Suppressor macrophage treated with lipopolysaccharide for 1 hour (primary cell): ENCODE measurements around the gene KANK3.
"Not testable (repeated sequence)": the region's sequence is repeated elsewhere in the genome, so short reads cannot be mapped to it uniquely, and the experiment has no call there.

ENCODE experiments used
- DNase-seq, 3 donors: peaks; one replicate each; pipeline ENCODE4 v3.0.0-alpha.2; 2020 to 2022

The KANK3 gene

DNA sequence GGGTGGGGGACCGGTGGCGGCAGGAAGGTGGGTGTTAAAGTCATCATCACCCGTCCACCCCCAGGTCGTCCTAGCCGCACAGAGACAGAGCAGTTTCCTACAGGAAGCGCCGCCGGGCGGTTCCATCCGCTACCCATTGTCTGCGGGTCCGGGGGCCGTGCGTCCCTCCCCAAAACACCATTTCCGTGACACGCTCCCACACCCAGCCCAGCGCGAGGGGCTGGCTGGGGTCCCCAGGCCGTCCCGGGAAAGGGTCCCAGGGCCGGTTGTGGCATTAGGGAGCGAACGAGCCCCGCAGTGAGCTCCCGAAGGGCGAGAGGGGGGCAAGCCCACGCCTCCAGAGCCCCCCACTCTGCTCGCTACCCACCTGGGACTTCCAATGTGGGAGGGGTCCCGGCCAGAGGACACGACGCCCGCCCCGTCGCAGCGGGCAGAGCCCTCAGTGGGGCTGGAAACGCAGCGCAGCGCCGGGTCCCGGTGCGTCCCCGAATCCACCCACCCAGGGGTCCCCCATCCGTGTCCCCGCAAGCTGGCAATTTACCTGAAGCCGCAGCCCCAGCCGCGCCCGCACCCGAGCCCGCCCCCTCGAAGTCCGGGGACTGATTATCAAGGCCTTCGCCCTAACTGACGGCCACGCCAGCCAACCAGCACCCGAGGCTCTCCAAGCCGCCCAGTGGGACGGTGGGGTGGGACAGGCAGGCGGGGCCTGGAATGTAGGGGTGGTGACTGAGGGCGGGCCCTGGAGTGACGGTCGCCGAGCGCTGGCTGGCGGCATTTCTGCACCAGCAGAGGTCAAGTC, at the start of gene KANK3:
Gene KANK3 (minus strand): TSS at position 579 of the 799 bp plus-strand sequence. CDS start 5,434 bp downstream, outside the sequence.
- peak; percentile 95 to 98 (median 96) for DNase-seq

DNA sequence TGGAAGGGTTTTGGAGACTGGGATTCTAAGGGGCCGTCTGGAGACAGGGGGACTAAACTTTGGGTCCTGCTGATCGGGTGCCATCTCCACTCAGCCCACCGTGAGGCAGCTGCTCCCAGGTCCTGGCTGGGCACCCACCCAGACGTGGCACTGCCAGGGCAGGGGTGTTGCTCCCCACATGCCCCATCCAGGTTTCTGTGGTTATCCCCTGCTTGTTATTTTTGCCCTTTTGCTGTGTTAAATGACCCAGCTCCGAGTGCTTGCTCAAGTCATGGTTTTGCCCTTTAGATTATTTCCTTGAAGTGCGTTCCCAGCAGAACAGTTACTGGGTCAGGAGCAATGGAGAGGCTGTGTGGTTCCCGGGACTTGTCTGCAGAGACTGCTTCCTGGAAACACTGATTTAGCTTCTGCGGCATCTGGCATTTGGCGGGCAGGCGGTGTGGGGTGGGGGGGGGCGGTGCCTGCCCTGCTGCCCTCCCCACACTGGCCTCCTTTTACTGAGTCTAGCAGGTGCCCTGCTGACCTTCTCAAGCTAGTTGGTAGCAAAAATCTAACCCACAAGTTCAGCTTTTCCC, 49.0 kb upstream of the KANK3 start:
- no peak for DNase-seq

DNA sequence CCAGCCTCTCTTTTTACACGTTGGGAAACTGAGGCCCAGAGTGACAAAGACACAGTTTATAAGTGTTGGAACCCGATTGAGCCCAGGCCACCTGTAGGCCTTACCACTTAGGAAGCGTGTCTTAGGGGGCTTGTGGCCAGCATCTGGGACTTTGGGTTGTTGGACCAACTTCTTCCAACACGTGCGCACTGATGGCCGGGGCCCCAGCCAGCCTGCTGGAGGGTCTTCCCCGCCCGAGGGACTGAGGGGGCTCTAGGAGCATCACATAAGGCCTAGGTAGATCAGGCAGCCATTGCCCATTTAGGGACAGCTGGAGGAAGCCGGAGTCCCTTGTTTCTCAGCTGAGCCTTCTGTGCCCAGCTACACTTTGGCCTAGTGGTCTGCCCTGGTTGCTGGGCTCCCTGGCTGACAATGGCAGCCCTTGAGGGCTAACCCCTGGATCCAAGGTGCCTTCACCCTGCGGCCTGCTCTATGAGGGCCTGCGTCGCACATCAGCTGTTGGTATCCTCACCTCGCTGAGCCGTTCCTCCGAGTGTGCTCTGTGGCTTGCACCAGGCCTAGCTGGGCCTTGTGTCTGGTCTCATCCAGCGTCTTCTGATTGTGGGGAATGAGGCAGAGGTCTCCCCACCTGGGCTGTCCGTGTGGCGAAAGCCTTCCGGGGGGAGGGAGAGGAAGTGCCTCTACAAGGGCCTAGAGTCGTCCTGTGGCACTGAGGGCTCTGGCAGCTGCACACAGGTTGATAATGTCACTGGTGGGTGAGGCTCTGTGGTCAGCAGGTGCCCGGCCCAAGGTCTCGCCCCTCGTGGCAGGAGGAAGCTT, 48.3 kb upstream of the KANK3 start:
- no peak for DNase-seq

DNA sequence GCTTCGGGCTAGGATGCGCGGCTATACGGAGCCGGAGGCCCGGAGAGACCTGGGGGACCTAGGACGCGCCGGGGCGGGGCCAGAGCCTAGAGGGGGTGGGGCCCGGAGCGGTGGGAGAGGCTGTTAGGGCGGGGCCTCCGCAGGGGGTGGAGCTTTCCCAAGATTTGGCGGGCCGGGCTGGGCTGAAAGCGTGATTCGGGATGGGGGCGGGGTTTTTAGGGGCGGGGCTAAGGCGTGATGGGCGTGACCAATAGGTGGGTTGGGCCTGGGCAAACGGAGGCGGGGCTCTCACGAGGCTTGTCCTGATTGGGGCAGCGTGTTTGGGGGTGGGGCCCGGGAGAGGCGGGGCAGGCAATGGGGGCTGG, 47.5 kb upstream of the KANK3 start:
- DNase-seq = peak; percentile 94 to 99 (median 98)

DNA sequence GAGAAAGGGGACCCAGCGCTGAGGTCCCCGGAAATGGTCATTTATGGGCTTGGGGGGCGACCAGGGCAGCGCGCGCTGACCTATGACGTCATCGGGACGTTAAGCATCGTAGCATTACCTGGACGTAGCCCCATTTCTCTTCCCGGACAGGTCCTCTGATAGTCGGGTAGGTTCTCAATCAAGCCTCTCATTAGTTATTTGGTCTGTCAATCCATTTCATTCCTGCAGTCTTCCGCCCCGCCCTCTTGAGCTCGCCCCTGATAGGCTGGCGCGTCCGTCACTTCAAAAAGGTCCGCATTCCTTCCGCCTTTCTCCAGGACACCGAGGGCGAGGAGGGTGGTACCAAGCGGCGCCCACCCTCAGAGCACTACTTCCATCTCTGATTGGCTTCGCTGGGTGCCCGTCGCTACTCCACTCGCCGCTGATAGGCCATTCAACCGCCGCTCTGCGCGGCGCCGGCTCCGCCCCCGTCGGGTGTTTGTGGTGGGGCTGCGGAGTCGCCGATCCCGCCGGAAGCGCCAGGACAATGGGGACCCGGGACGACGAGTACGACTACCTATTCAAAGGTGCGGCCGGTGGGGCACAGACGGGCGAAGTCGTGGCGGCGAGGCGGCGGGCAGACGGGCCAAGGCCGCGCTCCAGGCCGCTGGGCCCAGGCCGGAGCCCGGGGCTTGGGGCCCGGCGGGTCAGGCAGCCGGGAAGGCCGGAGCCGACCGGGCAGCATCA, 47.0 kb upstream of the KANK3 start, which contains the start of gene RAB11B:
Gene RAB11B (plus strand): TSS at position 470 of the 726 bp plus-strand sequence. CDS start 57 bp downstream, at position 527.
- DNase-seq = peak; percentile 98 to 100 (median 99)

DNA sequence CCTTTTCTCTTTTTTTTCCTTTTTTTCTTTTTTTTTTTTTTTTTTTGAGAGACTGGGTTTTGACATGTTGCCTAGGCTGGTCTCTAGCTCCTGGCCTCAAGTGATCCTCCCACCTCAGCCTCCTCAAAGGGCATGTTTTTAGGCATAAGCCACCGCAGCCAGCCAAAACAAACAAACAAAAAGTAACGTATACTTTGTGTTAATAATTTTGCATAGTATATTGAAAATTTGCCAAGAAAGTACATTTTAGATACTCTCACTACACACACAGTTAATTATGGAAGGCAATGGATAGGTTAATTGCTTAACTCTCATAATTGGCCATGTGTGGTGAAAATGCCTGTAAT, 45.5 kb upstream of the KANK3 start:
- DNase-seq = no peak

DNA sequence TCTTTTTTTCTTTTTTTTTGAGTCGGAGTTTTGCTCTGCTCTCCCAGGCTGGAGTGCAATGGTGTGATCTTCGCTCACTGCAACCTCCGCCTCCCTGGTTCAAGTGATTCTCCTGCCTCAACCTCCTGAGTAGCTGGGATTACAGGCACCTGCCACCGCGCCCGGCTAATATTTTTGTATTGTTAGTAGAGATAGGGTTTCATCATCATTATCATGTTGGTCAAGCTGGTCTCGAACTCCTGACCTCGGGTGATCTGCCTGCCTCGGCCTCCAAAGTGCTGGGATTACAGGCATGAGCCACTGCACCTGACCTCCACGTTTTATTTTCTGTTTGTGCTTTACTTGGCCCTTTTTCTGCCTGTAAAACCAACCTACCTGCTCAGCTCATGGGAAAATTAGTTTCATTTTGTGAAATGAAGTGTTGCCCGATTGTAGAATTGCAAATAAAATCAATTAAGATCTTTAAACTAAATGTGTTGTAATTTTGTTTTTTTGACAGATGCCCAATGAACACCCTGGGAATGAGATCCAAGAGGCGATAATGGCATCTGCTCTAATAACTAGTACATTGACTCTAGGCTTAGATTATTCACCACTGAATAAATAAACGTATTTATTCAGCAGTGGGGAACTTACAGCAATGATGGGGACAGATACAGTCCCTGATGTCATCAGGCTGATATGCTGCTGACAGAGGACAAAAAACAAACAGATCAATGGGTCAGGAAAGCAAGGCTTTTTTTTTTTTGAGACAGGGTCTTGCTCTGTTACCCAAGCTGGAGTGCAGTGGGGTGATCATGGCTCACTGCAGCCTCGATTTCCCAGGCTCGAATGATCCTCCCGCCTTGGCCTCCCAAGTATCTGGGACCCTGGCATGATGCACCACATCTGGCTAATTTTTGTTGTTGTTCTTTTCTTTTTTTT, 44.9 kb upstream of the KANK3 start:
- DNase-seq = no peak

DNA sequence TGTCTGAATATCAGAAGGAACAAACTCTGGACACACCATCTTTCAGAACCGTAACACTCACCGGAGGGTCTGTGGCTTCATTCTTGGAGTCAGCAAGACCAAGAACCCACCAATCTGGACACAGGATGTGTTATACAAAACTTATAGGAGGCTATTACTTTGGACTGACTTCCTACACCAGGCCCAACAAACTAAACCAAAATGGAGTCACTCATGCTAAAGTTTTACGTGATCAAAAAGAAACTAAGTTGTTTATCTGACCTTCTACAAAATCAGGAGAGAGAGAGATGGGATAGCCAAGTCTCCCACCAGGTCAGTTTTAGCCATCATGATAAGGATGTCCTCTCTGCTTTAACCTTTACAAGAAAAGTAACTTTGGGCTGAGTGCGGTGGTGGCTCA, 43.9 kb upstream of the KANK3 start:
- DNase-seq = no peak

DNA sequence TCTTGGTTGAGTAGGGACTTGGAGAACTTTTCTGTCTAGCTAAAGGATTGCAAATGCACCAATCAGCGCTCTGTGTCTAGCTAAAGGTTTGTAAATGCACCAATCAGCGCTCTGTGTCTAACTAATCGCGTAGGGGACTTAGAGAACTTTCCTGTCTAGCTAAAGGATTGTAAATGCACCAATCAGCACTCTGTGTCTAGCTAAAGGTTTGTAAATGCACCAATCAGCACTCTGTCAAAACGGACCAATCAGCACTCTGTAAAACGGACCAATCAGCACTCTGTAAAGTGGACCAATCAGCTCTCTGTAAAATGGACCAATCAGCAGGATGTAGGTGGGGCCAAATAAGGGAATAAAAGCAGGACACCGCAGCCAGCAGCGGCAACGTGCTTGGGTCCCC, 43.4 kb upstream of the KANK3 start:
- not testable (repeated sequence) for DNase-seq

DNA sequence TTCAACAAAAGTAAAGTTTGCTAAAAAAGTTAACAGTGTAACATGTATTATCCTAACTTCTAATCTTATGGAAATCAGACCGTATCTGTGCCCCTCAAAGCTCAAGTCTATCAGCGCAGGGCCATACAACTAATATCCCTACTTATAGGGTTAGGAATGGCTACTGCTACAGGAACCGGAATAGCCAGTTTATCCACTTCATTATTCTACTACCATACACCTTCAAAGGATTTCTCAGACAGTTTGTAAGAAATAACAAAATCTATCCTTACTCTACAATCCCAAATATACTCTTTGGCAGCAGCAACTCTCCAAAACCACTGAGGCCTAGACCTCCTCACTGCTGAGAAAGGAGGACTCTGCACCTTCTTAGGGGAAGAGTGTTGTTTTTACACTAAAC, 42.5 kb upstream of the KANK3 start:
- not testable (repeated sequence) for DNase-seq

DNA sequence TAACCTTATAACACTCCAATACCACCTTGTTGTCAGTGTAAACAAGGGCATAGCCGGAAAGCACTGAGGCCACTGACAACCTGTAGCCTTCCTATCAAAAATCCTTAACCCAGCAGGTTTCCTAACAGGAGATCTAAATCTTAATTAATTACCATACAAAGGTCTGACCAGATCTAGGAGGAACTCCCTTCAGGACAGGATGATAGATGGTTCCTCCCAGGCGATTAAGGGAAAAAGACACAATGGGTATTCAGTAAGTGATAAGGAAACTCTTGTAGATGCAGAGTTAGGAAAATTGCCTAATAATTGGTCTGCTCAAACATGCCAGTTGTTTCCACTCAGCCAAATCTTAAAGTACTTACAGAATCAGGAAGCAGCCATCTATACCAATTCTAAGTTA, 42.0 kb upstream of the KANK3 start:
- peak; percentile 26 to 49 (median 29) for DNase-seq

DNA sequence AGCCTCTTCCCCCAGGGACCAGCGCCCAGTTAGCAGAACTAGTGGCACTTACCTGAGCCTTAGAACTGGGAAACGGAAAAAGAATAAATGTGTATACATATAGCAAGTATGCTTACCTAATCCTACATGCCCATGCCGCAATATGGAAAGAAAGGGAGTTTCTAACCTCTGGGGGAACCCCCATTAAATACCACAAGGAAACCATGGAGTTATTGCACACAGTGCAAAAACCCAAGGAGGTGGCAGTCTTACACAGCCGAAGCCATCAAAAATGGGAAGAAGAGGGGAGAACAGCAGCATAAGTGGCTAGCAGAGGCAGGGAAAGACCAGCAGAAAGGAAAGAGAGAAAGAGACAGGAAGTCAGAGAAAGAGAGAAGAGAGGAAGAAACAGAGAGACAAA, 41.5 kb upstream of the KANK3 start:
- peak; percentile 74 to 78 (median 76) for DNase-seq

DNA sequence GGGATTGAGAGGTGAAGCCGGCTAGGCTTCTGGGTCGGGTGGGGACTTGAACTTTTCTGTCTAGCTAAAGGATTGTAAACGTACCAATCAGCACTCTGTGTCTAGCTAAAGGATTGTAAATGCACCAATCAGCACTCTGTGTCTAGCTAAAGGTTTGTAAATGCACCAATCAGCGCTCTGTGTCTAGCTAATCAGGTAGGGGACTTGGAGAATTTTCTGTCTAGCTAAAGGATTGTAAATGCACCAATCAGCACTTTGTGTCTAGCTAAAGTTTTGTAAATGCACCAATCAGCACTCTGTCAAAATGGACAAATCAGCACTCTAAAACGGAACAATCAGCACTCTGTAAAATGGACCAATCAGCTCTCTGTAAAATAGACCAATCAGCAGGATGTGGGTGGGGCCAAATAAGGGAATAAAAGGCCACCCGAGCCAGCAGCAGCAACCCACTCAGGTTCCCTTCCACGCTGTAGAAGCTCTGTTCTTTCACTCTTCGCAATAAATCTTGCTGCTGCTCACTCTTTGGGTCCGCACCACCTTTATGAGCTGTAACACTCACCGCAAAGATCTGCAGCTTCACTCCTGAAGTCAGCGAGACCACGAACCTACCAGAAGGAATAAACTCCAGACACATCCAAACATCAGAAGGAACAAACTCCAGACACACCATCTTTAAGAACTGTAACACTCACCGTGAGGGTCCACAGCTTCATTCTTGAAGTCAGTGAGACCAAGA, 36.3 kb upstream of the KANK3 start:
- not testable (repeated sequence) for DNase-seq

DNA sequence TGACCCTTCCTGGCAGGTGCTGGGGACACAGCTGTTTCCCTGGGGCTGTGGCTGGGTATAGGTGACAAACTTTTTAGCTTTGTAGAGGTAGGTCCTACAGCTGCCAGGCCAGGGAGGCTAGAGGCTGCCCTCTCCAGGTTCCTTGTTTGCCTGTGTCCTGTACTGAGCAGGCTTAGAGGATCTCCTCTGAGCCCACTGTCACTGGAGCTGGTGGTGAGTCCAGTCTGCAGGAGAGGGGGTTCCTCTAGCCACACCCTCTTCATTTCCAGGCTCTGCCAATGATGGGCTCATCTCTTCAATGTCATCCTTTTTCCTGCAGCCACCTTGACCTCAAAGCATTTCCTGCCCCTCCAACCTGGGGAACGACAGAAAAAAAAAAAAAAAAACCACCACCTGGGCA, 34.5 kb upstream of the KANK3 start:
- DNase-seq = no peak

DNA sequence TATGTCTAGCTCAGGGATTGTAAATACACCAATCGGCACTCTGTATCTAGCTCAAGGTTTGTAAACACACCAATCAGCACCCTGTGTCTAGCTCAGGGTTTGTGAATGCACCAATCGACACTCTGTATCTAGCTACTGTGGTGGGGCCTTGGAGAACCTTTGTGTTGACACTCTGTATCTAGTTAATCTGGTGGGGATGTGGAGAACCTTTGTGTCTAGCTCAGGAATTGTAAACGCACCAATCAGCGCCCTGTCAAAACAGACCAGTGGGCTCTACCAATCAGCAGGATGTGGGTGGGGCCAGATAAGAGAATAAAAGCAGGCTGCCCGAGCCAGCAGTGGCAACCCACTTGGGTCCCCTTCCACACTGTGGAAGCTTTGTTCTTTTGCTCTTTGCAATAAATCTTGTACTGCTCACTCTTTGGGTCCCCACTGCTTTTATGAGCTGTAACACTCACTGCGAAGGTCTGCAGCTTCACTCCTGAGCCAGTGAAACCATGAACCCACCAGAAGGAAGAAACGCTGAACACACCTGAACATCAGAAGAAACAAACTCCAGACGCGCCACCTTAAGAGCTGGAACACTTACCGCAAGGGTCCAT, 33.4 kb upstream of the KANK3 start:
- DNase-seq = not testable (repeated sequence)

DNA sequence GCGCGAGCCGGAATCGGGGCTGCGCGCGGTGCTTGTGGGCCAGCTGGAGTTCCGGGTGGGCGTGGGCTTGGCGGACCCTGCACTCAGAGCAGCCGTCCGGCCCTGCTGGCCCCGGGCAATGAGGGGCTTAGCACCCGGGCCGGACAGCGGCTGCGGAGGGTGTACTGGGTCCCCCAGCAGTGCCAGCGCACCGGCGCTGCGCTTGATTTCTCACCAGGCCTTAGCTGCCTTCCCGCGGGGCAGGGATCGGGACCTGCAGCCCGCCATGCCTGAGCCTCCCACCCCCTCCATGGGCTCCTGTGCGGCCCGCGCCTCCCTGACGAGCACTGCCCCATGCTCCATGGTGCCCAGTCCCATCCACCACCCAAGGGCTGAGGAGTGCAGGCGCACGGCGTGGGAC, 32.7 kb upstream of the KANK3 start:
- DNase-seq = not testable (repeated sequence)

DNA sequence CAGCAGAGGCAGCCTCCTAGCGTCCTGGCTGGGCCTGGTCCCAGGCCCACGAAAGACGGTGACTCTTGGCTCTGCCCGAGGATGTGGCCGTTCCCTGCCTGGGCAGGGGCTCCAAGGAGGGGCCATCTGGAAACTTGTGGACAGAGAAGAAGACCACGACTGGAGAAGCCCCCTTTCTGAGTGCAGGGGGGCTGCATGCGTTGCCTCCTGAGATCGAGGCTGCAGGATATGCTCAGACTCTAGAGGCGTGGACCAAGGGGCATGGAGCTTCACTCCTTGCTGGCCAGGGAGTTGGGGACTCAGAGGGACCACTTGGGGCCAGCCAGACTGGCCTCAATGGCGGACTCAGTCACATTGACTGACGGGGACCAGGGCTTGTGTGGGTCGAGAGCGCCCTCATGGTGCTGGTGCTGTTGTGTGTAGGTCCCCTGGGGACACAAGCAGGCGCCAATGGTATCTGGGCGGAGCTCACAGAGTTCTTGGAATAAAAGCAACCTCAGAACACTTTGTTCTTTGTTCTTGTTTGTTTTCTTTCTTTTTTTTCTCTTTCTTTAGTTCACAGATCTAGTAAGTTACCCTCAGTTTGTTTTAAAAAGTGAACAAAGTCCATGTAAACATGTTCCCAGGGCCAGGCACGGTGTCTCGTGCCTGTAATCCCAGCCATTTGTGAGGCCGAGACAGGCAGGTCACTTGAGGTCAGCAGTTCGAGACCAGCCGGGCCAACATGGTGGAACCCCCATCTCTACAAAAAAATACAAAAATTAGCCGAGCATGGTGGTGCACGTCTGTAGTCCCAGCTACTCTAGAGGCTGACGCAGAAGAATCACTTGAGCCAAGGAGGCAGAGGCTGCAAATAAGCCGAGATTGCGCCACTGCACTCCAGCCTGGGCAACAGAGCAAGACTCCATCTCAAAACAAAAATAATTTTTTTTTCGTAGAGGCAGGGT, 31.1 kb upstream of the KANK3 start:
- DNase-seq = no peak

DNA sequence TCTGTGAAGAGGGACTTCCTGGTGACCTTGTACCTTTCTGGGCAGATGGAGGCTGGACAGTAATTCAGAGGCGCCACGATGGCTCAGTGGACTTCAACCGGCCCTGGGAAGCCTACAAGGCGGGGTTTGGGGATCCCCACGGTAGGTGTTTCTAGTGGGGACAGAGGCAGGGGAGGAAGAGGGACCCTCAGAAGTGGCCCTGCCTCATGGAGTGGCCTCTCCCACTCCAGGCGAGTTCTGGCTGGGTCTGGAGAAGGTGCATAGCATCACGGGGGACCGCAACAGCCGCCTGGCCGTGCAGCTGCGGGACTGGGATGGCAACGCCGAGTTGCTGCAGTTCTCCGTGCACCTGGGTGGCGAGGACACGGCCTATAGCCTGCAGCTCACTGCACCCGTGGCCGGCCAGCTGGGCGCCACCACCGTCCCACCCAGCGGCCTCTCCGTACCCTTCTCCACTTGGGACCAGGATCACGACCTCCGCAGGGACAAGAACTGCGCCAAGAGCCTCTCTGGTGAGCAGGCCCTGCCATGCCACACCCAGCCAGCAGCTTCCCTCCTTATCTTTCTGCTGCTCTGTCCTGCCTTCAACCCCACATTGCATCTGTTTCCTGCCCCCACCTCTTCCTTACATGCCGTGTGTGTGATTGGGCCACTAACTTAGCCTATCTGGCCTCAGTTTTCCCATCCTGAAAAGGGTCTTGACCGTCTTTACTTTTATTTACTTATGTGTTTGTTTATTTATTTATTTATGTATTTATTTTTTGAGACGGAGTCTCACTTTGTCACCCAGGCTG, 28.1 kb upstream of the KANK3 start:
- no peak for DNase-seq
